OCI-LY7 (cell line): ENCODE data around the gene OXA1L.

Experiments used
- CTCF ChIP-seq: fragments of 200-600 bp; sonication (generic); conservative IDR thresholded peaks from 2 replicates; pipeline ENCODE4 v1.5.1; 2014; ENCODE audit warnings: mild to moderate bottlenecking, antibody characterized with exemption, low read length, moderate library complexity, mixed read lengths
- EZH2phosphoT487 ChIP-seq: fragments of 200-600 bp; sonication (generic); IDR thresholded peaks from 2 replicates; pipeline ENCODE4 v1.6.1; 2018; ENCODE audit warnings: low read depth, borderline replicate concordance, mild to moderate bottlenecking, mixed run types, antibody characterized with exemption, low read length, moderate library complexity, mixed read lengths

GRCh38 chr14:22822016-22822570 is 55.6 kb downstream of the OXA1L start:
- TF ChIP-seq CTCF (no peak), EZH2phosphoT487 (no peak)
